GM19238 (cell line): ENCODE results near the gene KDR.

ENCODE experiments used
- DNase-seq: peaks from one replicate; pipeline ENCODE4 v3.0.0; 2011; ENCODE audit warnings: low spot score; ENCODE audit not compliant: insufficient read length

The KDR gene

GRCh38 chr4:55080174-55080865, 45.1 kb downstream of the KDR start:
- no peak for DNase-seq

- no peak for DNase-seq
These were observed 45.8 kb downstream of the KDR start for GRCh38 chr4:55079451-55080173.

GRCh38 chr4:55078987-55079386, 46.4 kb downstream of the KDR start:
- DNase-seq, result no peak

GRCh38 chr4:55077577-55077976, 47.8 kb downstream of the KDR start:
- no peak for DNase-seq

- DNase-seq, result no peak
These were observed 49.3 kb downstream of the KDR start for GRCh38 chr4:55075823-55076716.

DNA sequence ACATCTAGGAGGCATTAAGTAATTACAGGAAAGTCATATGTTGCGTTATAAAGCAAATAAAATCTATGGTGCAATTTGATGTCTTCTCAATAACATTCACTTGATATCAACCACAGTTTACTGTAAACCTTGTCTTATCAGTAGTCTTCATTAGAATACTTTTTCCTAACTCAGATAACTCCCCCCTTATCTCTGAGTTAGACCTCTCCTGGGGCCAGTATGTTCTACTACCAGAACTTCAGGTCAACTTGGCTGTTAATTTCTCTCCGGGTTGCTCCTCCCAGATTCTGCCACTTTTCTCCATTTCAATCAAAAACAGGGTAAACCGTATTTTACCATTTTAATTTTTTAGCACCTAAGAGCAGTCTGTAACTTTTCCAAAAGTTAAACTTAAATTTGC, 50.0 kb downstream of the KDR start:
- DNase-seq, result no peak

DNA sequence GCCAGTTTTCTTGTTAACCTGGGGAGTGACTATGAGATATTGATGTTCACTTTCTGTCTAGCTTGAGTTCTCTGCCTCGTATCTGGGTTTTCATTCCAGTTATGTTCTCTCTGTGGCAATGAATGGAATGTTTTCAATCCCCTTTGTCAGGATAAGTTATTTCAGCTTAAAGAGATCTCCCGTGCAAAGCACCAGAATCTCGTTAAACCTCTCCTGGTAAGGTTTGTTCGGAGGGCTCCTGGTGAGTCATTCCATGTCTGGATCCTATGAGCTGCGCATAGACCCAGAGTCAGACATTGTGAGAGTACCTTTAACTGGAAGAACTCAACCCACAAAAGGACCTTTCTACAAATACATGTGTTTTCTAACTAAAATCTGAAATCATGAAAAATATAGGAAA, 51.0 kb downstream of the KDR start:
- no peak for DNase-seq

DNA sequence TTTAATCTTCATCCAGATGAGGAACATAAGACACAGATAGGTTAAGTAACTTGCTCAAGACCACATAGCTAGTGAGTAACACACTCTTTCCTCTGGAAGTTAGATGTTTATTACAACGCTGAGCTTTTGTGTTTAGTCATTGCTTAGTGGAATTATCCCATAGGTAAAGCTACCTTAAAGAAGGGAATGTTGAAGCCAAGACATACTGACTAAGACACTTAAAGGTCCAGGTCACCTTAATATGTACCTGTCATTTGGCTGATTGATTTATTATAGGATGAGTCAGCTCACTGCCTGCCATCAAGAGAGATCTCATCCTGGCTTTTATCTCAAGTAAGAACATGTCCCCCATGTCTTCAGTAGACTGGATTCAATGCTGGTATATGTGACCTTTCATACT, 53.4 kb downstream of the KDR start:
- no peak for DNase-seq

DNA sequence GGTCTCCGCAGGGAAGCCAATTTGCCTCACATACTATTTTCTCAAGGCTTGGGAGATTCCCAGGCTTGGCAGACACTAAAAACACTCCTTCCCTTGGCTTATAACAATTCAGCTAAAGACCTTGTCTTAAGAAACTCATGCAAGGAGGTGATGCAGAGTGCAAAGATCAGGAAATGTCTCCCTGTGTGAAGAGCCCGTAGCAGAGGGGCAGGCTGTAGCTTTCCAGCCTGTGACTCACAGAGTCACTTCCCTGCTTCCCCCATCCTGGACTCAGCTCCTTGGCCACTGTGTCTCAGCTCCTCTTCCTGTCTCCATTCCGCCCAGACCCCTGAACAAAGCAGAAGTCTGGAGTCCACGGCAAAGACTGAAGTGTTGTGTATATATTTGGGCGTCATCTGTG, 56.1 kb downstream of the KDR start:
- no peak for DNase-seq

GRCh38 chr4:55068522-55068921, 56.9 kb downstream of the KDR start:
- no peak for DNase-seq

DNA sequence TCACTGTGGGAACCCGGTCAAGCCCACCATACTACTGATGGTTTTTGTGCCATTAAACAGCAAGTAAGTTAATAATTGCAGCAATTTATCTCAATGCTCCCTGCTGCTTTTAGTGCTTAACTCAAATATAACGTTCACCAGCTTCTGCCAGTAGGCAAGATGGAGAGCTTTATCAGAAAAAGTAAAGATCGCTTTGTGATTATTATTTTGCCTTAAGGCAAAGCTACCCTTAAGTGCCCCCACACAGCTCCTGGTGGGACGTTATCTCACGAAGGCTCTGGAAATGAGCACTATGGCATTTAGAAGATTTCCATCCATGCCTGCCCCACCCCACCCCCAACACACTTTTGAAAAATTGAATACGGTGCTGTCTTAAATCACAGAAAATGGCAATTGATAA, 59.4 kb downstream of the KDR start:
- no peak for DNase-seq

GRCh38 chr4:55055529-55055928, 69.9 kb downstream of the KDR start:
- no peak for DNase-seq

DNA sequence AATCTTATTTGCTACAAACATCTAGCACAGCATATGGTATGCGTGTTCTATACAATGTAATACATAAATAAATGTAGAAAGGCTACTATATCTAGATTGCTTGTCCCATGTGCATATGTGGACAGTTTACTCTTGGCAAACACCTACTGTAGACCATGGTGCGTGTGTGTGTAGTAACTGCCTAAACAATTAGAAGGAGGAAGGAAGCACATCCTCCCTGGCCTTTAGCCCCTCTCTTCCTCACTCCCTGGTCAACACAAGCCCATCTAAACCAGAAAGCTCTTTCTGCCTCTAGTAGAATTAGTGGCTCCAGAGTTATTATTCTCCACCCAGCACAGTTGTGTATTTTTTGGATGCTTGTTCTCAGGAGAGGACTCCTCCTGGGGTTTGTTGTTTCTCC, 73.9 kb downstream of the KDR start:
- no peak for DNase-seq

DNA sequence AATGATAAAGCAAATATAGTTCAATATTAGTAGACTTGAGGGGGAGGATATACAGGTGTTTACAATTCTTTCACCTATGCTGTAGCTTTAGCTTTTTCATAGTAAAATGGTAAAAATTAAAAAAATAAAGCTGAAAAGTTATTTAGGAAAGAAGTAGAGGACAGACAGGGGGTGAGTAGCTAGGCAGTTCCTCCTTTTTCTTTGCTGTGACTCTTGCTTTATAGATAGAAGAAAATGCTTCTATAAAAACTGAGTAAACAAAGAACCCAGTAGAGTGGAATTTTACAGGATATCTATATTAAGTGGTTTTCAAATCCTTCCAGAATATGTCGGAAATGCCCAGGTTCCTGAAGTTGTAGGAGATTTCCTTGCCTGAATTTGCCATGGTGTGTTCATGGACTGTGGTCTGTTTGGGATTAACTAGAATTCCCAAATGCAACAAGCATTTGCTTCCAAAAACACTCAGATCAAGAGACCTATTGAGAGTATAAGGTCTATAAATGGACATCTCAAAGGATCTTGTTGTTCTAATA, 74.9 kb downstream of the KDR start:
- DNase-seq, result no peak

DNA sequence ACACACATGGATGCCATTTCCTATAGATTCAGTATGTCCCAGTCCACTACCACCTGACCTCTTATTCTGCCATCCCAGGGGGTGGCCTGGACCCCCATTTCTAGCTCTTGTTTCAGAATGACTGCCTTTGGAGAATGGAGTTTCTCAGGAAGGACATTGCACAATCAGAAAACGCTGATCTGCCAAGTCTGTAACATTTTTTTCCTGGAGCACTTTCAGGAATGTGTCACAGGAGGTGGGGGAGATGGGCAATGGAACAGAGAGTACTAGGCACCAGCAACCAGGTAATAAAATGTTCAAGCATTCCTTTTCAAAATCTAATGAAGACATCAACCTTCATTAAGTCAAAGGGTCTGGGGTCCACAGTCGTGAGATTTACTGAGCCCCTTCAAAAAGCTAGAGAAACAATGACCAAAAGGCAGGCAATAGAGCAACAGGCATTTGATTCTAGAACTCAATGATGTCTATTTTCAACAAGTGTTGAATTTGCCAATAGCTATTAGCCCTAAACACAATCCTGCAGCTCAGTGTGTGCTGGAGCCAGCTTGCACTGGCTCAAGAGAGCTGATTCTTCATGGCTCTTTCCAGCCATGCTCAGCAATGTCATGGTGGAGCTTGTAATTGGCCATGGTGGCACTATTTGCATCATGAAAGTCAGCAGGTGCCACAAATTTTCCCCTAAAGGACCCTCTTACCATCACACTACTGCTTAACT, 87.1 kb downstream of the KDR start:
- DNase-seq, result no peak

GRCh38 chr4:55037728-55038127, 87.7 kb downstream of the KDR start:
- DNase-seq, result no peak

DNA sequence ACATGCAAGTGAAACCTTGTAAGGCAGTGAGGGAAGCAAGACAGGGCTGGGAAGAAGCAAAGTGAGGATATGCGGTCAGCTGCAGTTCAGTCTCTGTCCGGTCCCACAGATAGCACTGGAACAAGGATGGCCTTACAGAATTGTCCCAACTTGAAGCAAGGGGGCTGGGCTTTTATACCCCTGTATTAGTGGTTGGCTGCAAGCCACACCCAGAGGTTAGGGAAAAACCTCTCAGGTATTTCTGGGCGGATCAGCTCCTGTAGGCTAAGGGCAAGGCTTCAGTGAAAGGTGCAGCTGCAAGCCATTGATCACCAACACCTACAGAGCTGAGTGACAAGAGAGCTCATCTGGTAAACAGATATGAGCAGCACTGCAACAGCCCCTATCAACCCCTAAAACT, 89.0 kb downstream of the KDR start:
- DNase-seq, result no peak

- DNase-seq, result no peak
These were observed 89.5 kb downstream of the KDR start for GRCh38 chr4:55035892-55036291.

- no peak for DNase-seq
These were observed 92.1 kb downstream of the KDR start for GRCh38 chr4:55033296-55033695.

- DNase-seq, result no peak
These were observed 92.6 kb downstream of the KDR start for GRCh38 chr4:55032788-55033187.

DNA sequence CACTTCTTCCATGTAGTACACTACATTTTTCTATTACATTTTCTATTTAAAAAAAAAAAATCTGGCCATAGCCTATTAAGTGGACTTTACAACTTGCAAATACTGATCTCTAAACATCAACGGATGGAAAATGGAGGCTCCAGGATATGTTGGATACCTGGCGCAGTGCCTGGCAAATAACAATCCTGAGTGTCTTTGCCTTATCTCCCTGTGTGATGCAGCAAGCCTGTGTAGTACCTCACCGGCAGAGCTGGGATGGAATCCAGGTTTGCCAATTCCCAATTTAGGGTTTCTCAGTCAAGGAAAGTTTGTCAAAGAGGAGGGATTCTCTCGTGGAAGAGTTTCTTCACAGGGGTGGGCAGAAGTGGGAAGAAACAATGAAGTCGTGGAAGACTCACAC, 93.2 kb downstream of the KDR start:
- DNase-seq, result no peak
